ENCODE measurements around the gene SIPA1L2.

SIPA1L2 gene

DNA sequence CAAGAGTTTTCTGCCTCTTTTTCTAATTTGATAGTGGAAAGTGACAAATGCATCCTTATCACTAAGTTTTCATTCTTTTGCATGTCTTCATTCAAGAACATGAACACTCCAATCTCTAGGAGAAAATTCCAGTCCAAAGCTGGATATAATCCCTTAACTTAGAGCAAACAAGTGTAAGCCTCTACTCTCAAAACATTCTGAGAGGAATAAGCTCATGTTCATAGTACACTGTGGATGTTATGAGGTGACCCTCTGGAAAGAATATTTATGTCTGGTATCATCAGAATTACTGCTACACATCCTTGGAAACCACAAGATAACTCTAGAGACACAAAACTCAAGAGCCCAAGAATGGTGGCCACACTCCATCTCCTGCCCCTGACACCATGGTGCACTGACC is 15.1 kb downstream of the SIPA1L2 start:
- TF ChIP-seq FOXP2 (optimal IDR thresholded peaks at IDR 0.05; ENCODE audit: borderline replicate concordance, extremely low read depth, extremely low read length, insufficient read depth) (no peak), TAF1 (IDR thresholded peaks at IDR 0.05; ENCODE audit: borderline replicate concordance, insufficient read depth, low read length) (no peak), POLR2AphosphoS5 (IDR thresholded peaks at IDR 0.05; ENCODE audit: low read depth, low read length) (no peak), SIN3A (IDR thresholded peaks at IDR 0.05; ENCODE audit: borderline replicate concordance, insufficient read depth, low read length) (no peak)
- TF ChIP-seq, protein P1, sequence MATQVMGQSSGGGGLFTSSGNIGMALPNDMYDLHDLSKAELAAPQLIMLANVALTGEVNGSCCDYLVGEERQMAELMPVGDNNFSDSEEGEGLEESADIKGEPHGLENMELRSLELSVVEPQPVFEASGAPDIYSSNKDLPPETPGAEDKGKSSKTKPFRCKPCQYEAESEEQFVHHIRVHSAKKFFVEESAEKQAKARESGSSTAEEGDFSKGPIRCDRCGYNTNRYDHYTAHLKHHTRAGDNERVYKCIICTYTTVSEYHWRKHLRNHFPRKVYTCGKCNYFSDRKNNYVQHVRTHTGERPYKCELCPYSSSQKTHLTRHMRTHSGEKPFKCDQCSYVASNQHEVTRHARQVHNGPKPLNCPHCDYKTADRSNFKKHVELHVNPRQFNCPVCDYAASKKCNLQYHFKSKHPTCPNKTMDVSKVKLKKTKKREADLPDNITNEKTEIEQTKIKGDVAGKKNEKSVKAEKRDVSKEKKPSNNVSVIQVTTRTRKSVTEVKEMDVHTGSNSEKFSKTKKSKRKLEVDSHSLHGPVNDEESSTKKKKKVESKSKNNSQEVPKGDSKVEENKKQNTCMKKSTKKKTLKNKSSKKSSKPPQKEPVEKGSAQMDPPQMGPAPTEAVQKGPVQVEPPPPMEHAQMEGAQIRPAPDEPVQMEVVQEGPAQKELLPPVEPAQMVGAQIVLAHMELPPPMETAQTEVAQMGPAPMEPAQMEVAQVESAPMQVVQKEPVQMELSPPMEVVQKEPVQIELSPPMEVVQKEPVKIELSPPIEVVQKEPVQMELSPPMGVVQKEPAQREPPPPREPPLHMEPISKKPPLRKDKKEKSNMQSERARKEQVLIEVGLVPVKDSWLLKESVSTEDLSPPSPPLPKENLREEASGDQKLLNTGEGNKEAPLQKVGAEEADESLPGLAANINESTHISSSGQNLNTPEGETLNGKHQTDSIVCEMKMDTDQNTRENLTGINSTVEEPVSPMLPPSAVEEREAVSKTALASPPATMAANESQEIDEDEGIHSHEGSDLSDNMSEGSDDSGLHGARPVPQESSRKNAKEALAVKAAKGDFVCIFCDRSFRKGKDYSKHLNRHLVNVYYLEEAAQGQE (IDR thresholded peaks at IDR 0.05; ENCODE audit: insufficient read depth in 1 of 2, low read depth in 2 of 2, low read length in 2 of 2): no peak

DNA sequence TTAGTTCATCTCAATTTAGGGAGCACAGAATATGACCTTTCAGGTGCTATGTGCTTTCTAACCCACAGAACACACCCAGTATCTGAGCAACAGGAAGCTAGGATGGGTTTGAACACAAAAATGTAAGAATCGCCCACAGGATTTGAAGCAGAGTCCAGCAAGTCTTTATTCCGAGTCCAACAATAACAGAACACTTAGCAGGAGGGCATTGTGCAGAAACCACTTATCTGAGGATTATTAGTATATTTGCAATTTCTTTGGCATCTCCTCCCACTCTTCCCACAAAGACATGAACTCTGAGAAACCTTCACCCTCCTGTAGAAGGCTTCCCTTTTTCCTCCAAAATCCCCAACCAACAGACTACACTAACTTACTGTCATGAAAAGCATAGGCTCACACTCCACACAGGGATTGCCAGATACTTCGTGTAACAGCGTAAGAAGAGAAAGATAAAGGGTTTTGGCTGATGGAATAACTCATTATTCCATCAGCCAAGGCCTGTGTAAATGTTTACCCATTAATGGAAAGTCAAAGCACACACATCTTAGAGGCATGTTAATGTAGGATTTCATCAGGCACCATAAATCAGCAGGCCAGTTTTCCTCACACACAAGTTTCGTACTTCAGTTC is 16.1 kb downstream of the SIPA1L2 start:
- TF ChIP-seq FOXP2 (optimal IDR thresholded peaks at IDR 0.05; ENCODE audit: borderline replicate concordance, extremely low read depth, extremely low read length, insufficient read depth) (no peak), SIN3A (IDR thresholded peaks at IDR 0.05; ENCODE audit: borderline replicate concordance, insufficient read depth, low read length) (no peak), POLR2AphosphoS5 (IDR thresholded peaks at IDR 0.05; ENCODE audit: low read depth, low read length) (no peak), TAF1 (IDR thresholded peaks at IDR 0.05; ENCODE audit: borderline replicate concordance, insufficient read depth, low read length) (no peak)
- TF ChIP-seq, protein P1 (IDR thresholded peaks at IDR 0.05; ENCODE audit: insufficient read depth in 1 of 2, low read depth in 2 of 2, low read length in 2 of 2): no peak

DNA sequence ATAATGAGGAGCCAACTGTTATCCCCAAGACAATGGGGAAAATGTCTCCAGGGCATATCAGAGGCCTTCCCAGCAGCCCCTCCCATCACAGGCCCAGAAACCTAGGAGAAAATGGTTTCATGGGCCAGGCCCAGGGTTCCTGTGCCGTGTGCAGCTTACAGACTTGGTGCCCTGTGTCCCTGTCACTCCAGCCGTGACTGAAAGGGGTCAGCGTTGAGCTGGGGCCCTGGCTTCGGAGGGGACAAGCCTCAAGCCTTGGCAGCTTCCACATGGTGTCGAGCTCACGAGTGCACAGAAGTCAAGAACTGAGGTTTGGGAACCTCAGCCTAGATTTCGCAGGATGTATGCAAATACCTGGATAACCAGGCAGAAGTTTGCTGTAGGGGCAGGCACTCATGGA is 18.1 kb downstream of the SIPA1L2 start:
- TF ChIP-seq, protein P1 (IDR thresholded peaks at IDR 0.05; ENCODE audit: insufficient read depth in 1 of 2, low read depth in 2 of 2, low read length in 2 of 2): no peak
- TF ChIP-seq FOXP2 (optimal IDR thresholded peaks at IDR 0.05; ENCODE audit: borderline replicate concordance, extremely low read depth, extremely low read length, insufficient read depth) (no peak), POLR2AphosphoS5 (IDR thresholded peaks at IDR 0.05; ENCODE audit: low read depth, low read length) (no peak), TAF1 (IDR thresholded peaks at IDR 0.05; ENCODE audit: borderline replicate concordance, insufficient read depth, low read length) (no peak), SIN3A (IDR thresholded peaks at IDR 0.05; ENCODE audit: borderline replicate concordance, insufficient read depth, low read length) (no peak)

DNA sequence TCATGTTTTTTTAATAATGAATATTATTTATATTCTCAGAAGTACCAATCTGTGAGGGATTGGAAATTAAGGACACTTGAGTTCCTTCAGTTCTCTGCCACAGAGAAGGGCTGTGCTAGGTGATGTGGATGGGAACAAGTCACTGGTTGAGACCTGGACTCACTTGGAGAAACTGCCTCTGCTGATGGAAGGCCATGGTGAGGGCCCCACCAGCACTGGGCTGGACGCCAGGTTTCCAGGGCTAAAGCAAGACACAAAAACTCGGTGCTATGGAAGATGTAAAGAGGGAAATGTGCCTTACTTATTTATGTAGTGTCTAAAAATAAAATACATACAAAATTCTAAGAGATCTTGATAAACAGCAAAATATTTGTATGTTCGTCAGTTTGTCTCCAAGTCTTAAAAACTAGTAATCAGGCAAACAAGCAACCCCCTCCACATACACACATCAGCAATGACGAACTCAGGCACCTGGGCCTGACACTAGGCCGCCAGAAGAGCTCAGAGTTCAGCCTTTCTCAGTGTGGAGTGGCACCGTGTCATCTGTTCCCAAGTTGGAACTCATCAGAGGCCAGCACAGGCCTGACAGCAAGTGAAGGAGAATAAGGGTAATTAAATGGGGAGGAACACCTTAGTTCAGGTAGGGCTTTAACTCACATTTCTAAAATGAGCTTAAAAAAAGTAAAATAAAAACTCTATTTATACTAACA is 19.6 kb downstream of the SIPA1L2 start:
- TF ChIP-seq TAF1 (IDR thresholded peaks at IDR 0.05; ENCODE audit: borderline replicate concordance, insufficient read depth, low read length) (no peak), SIN3A (IDR thresholded peaks at IDR 0.05; ENCODE audit: borderline replicate concordance, insufficient read depth, low read length) (no peak), FOXP2 (optimal IDR thresholded peaks at IDR 0.05; ENCODE audit: borderline replicate concordance, extremely low read depth, extremely low read length, insufficient read depth) (no peak), POLR2AphosphoS5 (IDR thresholded peaks at IDR 0.05; ENCODE audit: low read depth, low read length) (no peak)
- TF ChIP-seq, protein P1 (IDR thresholded peaks at IDR 0.05; ENCODE audit: insufficient read depth in 1 of 2, low read depth in 2 of 2, low read length in 2 of 2): no peak

Measured in PFSK-1 (cell line).